ENCODE results near the gene ANKRD9.

The ANKRD9 gene

DNA sequence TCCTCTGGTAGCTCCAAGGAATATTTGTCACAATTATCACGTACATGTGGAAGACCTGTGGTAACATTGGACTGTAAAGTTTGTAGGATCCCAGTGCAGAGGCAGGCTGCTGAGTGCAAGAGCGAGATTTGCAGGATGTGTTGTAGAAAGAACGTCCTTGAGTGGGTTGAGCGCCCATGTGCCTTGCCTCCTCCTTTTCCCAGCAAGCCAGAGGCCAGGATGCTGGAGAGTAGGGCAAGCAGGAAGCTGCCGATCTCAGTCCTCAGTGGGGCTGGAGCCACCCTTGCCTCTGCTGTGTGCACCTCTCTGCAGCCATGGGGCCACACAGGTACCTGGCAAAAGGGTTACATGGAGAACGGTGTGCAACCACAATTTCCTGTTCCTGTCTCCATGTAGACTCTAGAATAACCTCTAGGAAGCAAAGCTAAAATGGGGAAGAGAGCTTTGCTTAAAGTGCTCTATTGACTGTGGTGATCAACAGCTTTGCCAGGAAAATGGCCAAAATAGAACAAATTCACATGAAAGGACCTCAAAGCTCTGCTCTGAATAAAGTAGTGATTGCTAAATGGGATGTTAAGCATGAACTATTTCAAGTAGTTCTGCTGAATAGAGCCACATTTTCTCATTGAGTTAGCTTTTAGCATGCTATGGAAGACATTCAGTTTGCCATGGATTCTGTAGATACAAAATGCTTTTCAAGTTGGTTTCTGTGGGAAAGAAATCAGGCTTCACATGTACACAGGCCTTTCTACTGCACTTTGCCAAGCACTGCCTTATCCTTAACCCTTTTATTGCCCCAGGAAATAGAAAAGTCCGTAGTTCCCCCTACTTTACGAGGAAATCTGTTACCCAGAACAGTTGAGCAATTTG is 37.4 kb downstream of the ANKRD9 start:
- TF ChIP-seq, protein P1, sequence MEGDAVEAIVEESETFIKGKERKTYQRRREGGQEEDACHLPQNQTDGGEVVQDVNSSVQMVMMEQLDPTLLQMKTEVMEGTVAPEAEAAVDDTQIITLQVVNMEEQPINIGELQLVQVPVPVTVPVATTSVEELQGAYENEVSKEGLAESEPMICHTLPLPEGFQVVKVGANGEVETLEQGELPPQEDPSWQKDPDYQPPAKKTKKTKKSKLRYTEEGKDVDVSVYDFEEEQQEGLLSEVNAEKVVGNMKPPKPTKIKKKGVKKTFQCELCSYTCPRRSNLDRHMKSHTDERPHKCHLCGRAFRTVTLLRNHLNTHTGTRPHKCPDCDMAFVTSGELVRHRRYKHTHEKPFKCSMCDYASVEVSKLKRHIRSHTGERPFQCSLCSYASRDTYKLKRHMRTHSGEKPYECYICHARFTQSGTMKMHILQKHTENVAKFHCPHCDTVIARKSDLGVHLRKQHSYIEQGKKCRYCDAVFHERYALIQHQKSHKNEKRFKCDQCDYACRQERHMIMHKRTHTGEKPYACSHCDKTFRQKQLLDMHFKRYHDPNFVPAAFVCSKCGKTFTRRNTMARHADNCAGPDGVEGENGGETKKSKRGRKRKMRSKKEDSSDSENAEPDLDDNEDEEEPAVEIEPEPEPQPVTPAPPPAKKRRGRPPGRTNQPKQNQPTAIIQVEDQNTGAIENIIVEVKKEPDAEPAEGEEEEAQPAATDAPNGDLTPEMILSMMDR (IDR thresholded peaks at IDR 0.05): no peak
- peaks cover 8% of the 10 kb centered on the region for H3K9me3 Mint-ChIP-seq
- H3K27me3 Mint-ChIP-seq (ENCODE audit: low read depth, poor library complexity): no peaks in the 10 kb centered on the region
- no peak overlapping the region for H3K4me3 Mint-ChIP-seq
- no peak overlapping the region for H3K27ac Mint-ChIP-seq
- no peaks in the 10 kb centered on the region for H3K4me1 Mint-ChIP-seq
- DNase-seq: no peak
- H3K36me3 Mint-ChIP-seq (ENCODE audit: low read depth): peaks cover 55% of the 10 kb centered on the region

DNA sequence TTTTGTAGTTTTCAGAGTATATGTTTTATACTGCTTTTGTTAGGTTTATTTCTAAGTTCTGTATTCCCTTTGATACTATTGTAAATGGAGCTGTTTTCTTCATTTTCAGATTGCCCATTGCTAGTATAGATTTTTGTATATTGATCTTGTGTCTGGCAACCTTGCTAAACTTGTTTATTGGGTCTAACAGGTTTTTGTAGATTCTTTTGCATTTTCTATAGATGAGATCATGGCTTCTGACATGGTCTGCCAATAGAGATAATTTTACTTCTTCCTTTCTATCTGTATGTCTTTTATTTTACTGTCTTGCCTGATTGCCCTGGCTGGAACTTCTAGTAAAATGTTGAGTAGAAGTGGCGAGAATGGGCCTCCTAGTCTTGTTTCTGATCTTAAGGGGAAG is 40.3 kb downstream of the ANKRD9 start:
- DNase-seq: no peak
- Mint-ChIP-seq H3K4me1 (no peaks in the 10 kb centered on the region), H3K27me3 (ENCODE audit: low read depth, poor library complexity) (no peaks in the 10 kb centered on the region), H3K9me3 (peaks cover 8% of the 10 kb centered on the region), H3K27ac (no peak overlapping the region), H3K4me3 (no peak overlapping the region), H3K36me3 (ENCODE audit: low read depth) (peaks cover 59% of the 10 kb centered on the region)
- TF ChIP-seq, protein P1 (IDR thresholded peaks at IDR 0.05): no peak

DNA sequence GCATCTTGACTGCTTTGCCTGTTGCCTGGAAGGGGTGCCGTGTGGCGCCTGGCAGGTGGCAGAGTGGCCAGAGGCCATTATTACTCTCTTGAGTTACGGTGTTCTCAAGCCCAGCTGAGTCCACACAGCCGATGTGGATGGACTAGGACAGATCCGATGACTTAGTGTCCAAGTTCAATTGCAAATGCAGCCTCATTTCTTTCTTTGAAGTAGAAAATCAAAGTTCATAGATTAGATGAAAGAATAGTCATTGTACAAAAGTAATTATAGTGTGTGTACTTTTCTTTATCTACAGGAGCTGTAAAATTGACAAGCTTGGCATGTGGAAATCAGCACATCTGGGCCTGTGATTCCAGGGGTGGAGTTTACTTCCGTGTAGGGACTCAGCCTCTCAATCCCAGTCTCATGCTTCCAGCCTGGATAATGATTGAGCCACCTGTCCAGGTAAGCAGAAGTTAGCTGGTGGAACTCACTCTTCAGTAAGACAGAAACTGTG is 44.7 kb downstream of the ANKRD9 start:
- peaks cover 69% of the 10 kb centered on the region for H3K36me3 Mint-ChIP-seq (ENCODE audit: low read depth)
- H3K27me3 Mint-ChIP-seq (ENCODE audit: low read depth, poor library complexity): peaks cover 2% of the 10 kb centered on the region
- H3K4me3 Mint-ChIP-seq: no peak overlapping the region

GRCh38 chr14:102464006-102464405 is 45.6 kb downstream of the ANKRD9 start:
- H3K4me1 Mint-ChIP-seq: peaks cover 21% of the 10 kb centered on the region
- no peak for DNase-seq
- H3K9me3 Mint-ChIP-seq: peaks cover 7% of the 10 kb centered on the region
- H3K36me3 Mint-ChIP-seq (ENCODE audit: low read depth): peaks cover 69% of the 10 kb centered on the region
- H3K4me3 Mint-ChIP-seq: no peak overlapping the region
- TF ChIP-seq, protein P1 (IDR thresholded peaks at IDR 0.05): no peak
- peak overlapping the region; percentile 69 for H3K27ac Mint-ChIP-seq
- peaks cover 2% of the 10 kb centered on the region for H3K27me3 Mint-ChIP-seq (ENCODE audit: low read depth, poor library complexity)

More for the DNA sequence above, 44.7 kb downstream of the ANKRD9 start:
- TF ChIP-seq, protein P1 (IDR thresholded peaks at IDR 0.05): no peak
- no peak for DNase-seq
- Mint-ChIP-seq H3K27ac (no peak overlapping the region), H3K9me3 (peaks cover 8% of the 10 kb centered on the region), H3K4me1 (peaks cover 12% of the 10 kb centered on the region)

- no peaks in the 10 kb centered on the region for H3K9me3 Mint-ChIP-seq
- H3K27ac Mint-ChIP-seq: no peak overlapping the region
- H3K4me1 Mint-ChIP-seq: peaks cover 23% of the 10 kb centered on the region
- no peak overlapping the region for H3K4me3 Mint-ChIP-seq
- DNase-seq: no peak
- TF ChIP-seq, protein P1 (IDR thresholded peaks at IDR 0.05): no peak
- H3K36me3 Mint-ChIP-seq (ENCODE audit: low read depth): peaks cover 68% of the 10 kb centered on the region
- H3K27me3 Mint-ChIP-seq (ENCODE audit: low read depth, poor library complexity): peaks cover 2% of the 10 kb centered on the region
These were observed 47.2 kb downstream of the ANKRD9 start for GRCh38 chr14:102462391-102462790.

Measured in nephron progenitor cell (in vitro differentiated cells).